HCT116 (cell line): Measurements from ENCODE around the gene BCL2L13. TPM values are rescaled to one million over a fixed set of nuclear protein-coding genes. Genes with fewer than 3 reads are reported as not detected.

Experiments used
- ATAC-seq: fragments of 200-7000 bp; cut with Tn5 transposase; 2 replicates; pipeline ENCODE4 v1.9.1; 2020; ENCODE audit warnings: mild to moderate bottlenecking, moderate library complexity
- BruUV-seq: library from RNA; stranded (reverse); fragments of 400-500 nt; replicated peaks from 2 replicates; lab custom pipeline; 2021; lab: Mats Ljungman, UMichigan
- CTCF ChIA-PET: fragments of 300-600 bp; sonication (Branson Sonifier 250); formaldehyde crosslinking; loops from one replicate; lab custom pipeline; 2021; ENCODE audit warnings: antibody characterized with exemption; lab: Charles Lee
- POLR2A ChIA-PET: fragments of 300-600, 350-600 bp; sonication (Branson Sonifier 250); formaldehyde crosslinking; loops from one replicate; lab custom pipeline; 2021; ENCODE audit warnings: antibody characterized with exemption; lab: Charles Lee
- RAD21 ChIA-PET, 2 experiments: fragments of 300-600 bp; sonication (Branson Sonifier 250); formaldehyde crosslinking; loops; one replicate each; lab custom pipeline; 2023; ENCODE audit warnings: low total read pairs in 2 of 2; ENCODE audit not compliant: uncharacterized antibody in 2 of 2, unreplicated experiment in 2 of 2, low non-redundant PET in 1 of 2; lab: Charles Lee
- DNase-seq: peaks from one replicate; pipeline ENCODE4 v3.0.0-alpha.2; 2010; ENCODE audit warnings: low read depth, low spot score
- H2AFZ ChIP-seq: fragments of 200-600 bp; shearing (Covaris generic), sonication (generic); 2 replicates; pipeline ENCODE4 v1.6.1; 2017; ENCODE audit warnings: low read depth, mixed run types, mixed read lengths, antibody characterized with exemption, low read length; ENCODE audit not compliant: poor library complexity, severe bottlenecking
- H3K27ac ChIP-seq: 2 replicates; pipeline ENCODE4 v1.5.1; 2012; ENCODE audit warnings: low read depth, low read length
- H3K27me3 ChIP-seq: fragments of 200-600 bp; sonication (generic); 2 replicates; pipeline ENCODE4 v1.6.1; 2016; ENCODE audit warnings: mixed run types, low read length, mixed read lengths; ENCODE audit not compliant: insufficient read depth
- H3K36me3 ChIP-seq, 2 experiments: fragments of 200-500 bp in 1 of 2; fragments of 200-600 bp in 1 of 2; sonication (Bioruptor generic) in 1 of 2; sonication (generic) in 1 of 2; 2 replicates each; pipeline versions ENCODE4 v1.5.1 to v1.6.1; 2014 to 2016; ENCODE audit warnings: low read length in 2 of 2, inconsistent platforms in 1 of 2, mixed read lengths in 1 of 2, mixed run types in 1 of 2; ENCODE audit not compliant: insufficient read depth in 2 of 2, control insufficient read depth in 1 of 2
- H3K4me1 ChIP-seq, 2 experiments: fragments of 200-600 bp in 1 of 2; sonication (generic) in 1 of 2; 2 replicates each; pipeline versions ENCODE4 v1.5.1 to v1.6.1; 2012 to 2017; ENCODE audit warnings: low read length in 2 of 2, inconsistent platforms in 1 of 2, mild to moderate bottlenecking in 1 of 2, mixed read lengths in 1 of 2, mixed run types in 1 of 2, moderate library complexity in 1 of 2; ENCODE audit not compliant: insufficient read depth in 2 of 2, control insufficient read depth in 1 of 2
- H3K4me2 ChIP-seq: fragments of 200-600 bp; sonication (generic); 2 replicates; pipeline ENCODE4 v1.6.1; 2017; ENCODE audit warnings: mixed run types, low read length, mixed read lengths
- H3K4me3 ChIP-seq, 2 experiments: fragments of 200-600 bp in 1 of 2; sonication (generic) in 1 of 2; replicated peaks in 1 of 2; 2 replicates each; pipeline ENCODE4 v1.5.1; 2011 to 2016; ENCODE audit warnings: low read length in 2 of 2, control low read depth in 1 of 2, low read depth in 1 of 2, mild to moderate bottlenecking in 1 of 2, mixed read lengths in 1 of 2, mixed run types in 1 of 2
- H3K79me2 ChIP-seq: fragments of 200-600 bp; sonication (generic); 2 replicates; pipeline ENCODE4 v1.6.1; 2017; ENCODE audit warnings: mild to moderate bottlenecking, mixed run types, low read length, moderate library complexity, mixed read lengths; ENCODE audit not compliant: insufficient read depth
- H3K9ac ChIP-seq: fragments of 200-600 bp; sonication (generic); 2 replicates; pipeline ENCODE4 v1.6.1; 2016; ENCODE audit warnings: low read length, mixed read lengths
- H3K9me2 ChIP-seq: fragments of 200-600 bp; sonication (generic), shearing (Covaris generic); 2 replicates; pipeline ENCODE4 v1.6.1; 2017; ENCODE audit warnings: mixed run types, mild to moderate bottlenecking, moderate library complexity; ENCODE audit not compliant: insufficient read depth
- H3K9me3 ChIP-seq, 2 experiments: fragments of 200-500 bp in 1 of 2; fragments of 200-600 bp in 1 of 2; sonication (Bioruptor generic) in 1 of 2; sonication (generic) in 1 of 2; 2 replicates each; pipeline ENCODE4 v1.6.1; 2014 to 2017; ENCODE audit warnings: low read length in 2 of 2, mixed read lengths in 2 of 2, inconsistent platforms in 1 of 2, low read depth in 1 of 2, mild to moderate bottlenecking in 1 of 2, mixed run types in 1 of 2, moderate library complexity in 1 of 2; ENCODE audit not compliant: control insufficient read depth in 1 of 2, insufficient read depth in 1 of 2
- H4K20me1 ChIP-seq: fragments of 200-600 bp; sonication (generic), shearing (Covaris generic); 2 replicates; pipeline ENCODE4 v1.6.1; 2017; ENCODE audit warnings: mixed run types, mild to moderate bottlenecking, moderate library complexity; ENCODE audit not compliant: insufficient read depth
- CBX3 ChIP-seq: IDR thresholded peaks from 2 replicates; pipeline ENCODE4 v1.6.1; 2012; ENCODE audit warnings: low read depth
- MAX ChIP-seq: IDR thresholded peaks from 2 replicates; pipeline ENCODE4 v1.6.1; 2012
- POLR2A ChIP-seq: IDR thresholded peaks from 2 replicates; pipeline ENCODE4 v1.7.0; 2011; ENCODE audit warnings: borderline replicate concordance; ENCODE audit not compliant: insufficient read depth, insufficient read length; ENCODE audit errors: extremely low read depth
- REST ChIP-seq: IDR thresholded peaks from 2 replicates; pipeline ENCODE4 v1.6.1; 2012; ENCODE audit warnings: low read depth
- SIN3A ChIP-seq: IDR thresholded peaks from 2 replicates; pipeline ENCODE4 v1.6.1; 2012; ENCODE audit warnings: low read depth
- SRF ChIP-seq: IDR thresholded peaks from 2 replicates; pipeline ENCODE4 v1.6.1; 2012; ENCODE audit warnings: low read depth
- TCF7L2 ChIP-seq: IDR thresholded peaks from 2 replicates; pipeline ENCODE4 v1.7.0; 2011; ENCODE audit warnings: borderline replicate concordance, inconsistent platforms; ENCODE audit not compliant: insufficient read depth, insufficient read length; ENCODE audit errors: extremely low read depth
- YY1 ChIP-seq: IDR thresholded peaks from 2 replicates; pipeline ENCODE4 v1.6.1; 2011; ENCODE audit warnings: low read length, low read depth, moderate library complexity, mild to moderate bottlenecking; ENCODE audit not compliant: insufficient replicate concordance; ENCODE audit errors: extremely low read depth
- ZFX ChIP-seq: fragments of 450-650 bp; IDR thresholded peaks from 2 replicates; pipeline ENCODE4 v1.6.1; 2017
- ZNF274 ChIP-seq: fragments of 200-500 bp; sonication (Bioruptor generic); IDR thresholded peaks from 2 replicates; pipeline ENCODE4 v1.6.1; 2014; ENCODE audit warnings: mild to moderate bottlenecking, low read depth, low read length, inconsistent platforms
- intact Hi-C: fragments of 100-400 bp; cut with micrococcal nuclease; formaldehyde crosslinking; loops from 2 replicates; pipeline ENCODE4 v1.10.0; 2022
- total RNA-seq: library from RNA; stranded (reverse); gene quantifications from one replicate; pipeline ENCODE4 v1.2.1, GENCODE V29; 2021; ENCODE audit not compliant: unreplicated experiment

BCL2L13 gene
- total RNA-seq, 1 experiment from 2014 or later: 38.6 TPM

GRCh38 chr22:17628406-17629172, 10.0 kb upstream of the BCL2L13 start, which contains the start of gene ATP6V1E1 (continued):
- TF ChIP-seq MAX (peak; percentile 47; the same call in 1 of the 2 replicates), ZFX (peak; percentile 88; the same call in 1 of the 2 replicates)

- POLR2A ChIA-PET: no interaction called here
- intact Hi-C loops: no loop called here
- H4K20me1 ChIP-seq: no peaks in the 10 kb centered on the region
- RAD21 ChIA-PET: no interaction called here
- TF ChIP-seq SRF (0 out of 2 replicates have a peak, but pooled peaks have one; percentile 12), YY1 (no peak), TCF7L2 (no peak)
- H3K9ac ChIP-seq: peak overlapping the region; percentile 99
- no peaks in the 10 kb centered on the region for H3K9me2 ChIP-seq
- H3K4me3 ChIP-seq: peak overlapping the region; percentile 100
- H3K27ac ChIP-seq: peak overlapping the region; percentile 96
- peaks cover 0 to 6% of the 10 kb centered on the region in 2 experiments; a peak in 1 of 4 replicates for H3K36me3 ChIP-seq
- H3K27me3 ChIP-seq: no peaks in the 10 kb centered on the region
- peak overlapping the region; percentile 88 for H3K4me2 ChIP-seq
- BruUV-seq: TSS peak; percentile 92
- peaks cover 53% of the 10 kb centered on the region for H3K79me2 ChIP-seq
- peak; percentile 20 for ATAC-seq
- H2AFZ ChIP-seq: no peak overlapping the region
- no peaks in the 10 kb centered on the region for H3K9me3 ChIP-seq
- peaks cover 24 to 36% of the 10 kb centered on the region in 2 experiments for H3K4me1 ChIP-seq
- CTCF ChIA-PET: no interaction called here
- DNase-seq: no peak
These were observed 9.4 kb upstream of the BCL2L13 start for GRCh38 chr22:17629173-17629489.

GRCh38 chr22:17629641-17630040, 8.9 kb upstream of the BCL2L13 start:
- ChIA-PET RAD21 (no interaction called here), POLR2A (no interaction called here), CTCF (no interaction called here)
- no peaks in the 10 kb centered on the region for H3K9me2 ChIP-seq
- H3K4me3 ChIP-seq: peak overlapping the region; percentile 100
- H3K4me1 ChIP-seq: peaks cover 29 to 41% of the 10 kb centered on the region in 2 experiments
- peak overlapping the region; percentile 99 for H3K9ac ChIP-seq
- intact Hi-C loops: no loop called here
- peak overlapping the region; percentile 96; the same call in 1 of the 2 replicates for H3K27ac ChIP-seq
- ATAC-seq (no peak), DNase-seq (no peak)
- no peaks in the 10 kb centered on the region for H4K20me1 ChIP-seq
- no TSS peak for BruUV-seq
- no peaks in the 10 kb centered on the region for H3K27me3 ChIP-seq
- H3K36me3 ChIP-seq: peaks cover 0 to 6% of the 10 kb centered on the region in 2 experiments; a peak in 1 of 4 replicates
- peak overlapping the region; percentile 88 for H3K4me2 ChIP-seq
- no peak overlapping the region for H2AFZ ChIP-seq
- H3K79me2 ChIP-seq: peaks cover 48% of the 10 kb centered on the region
- H3K9me3 ChIP-seq: no peaks in the 10 kb centered on the region
- TF ChIP-seq REST (no peak), MAX (no peak), CBX3 (no peak), POLR2A (no peak), ZFX (no peak), ZNF274 (no peak), SIN3A (no peak), YY1 (no peak), TCF7L2 (no peak)
